Right kidney (tissue), 9 donors: ENCODE data around the gene UTP18.
"Not testable (repeated sequence)": the region's sequence is repeated elsewhere in the genome, so short reads cannot be mapped to it uniquely, and the experiment has no call there.

Source experiments
- DNase-seq: peaks from one replicate; pipeline ENCODE4 v3.0.0-alpha.2; 2016
- long read RNA-seq, 8 donors: transcript quantifications; one replicate each; lab custom pipeline, GENCODE V29; 2026

UTP18 gene
- long read RNA-seq, donor 1, transcript UTP18-201 (14 exons, 1,894 nt), result major isoform, 13 of 13 reads
- long read RNA-seq, donor 1, partial matches to known transcripts, result 0 of 13 reads
- long read RNA-seq, donor 1, other reads (novel, unspliced or antisense), result 0 of 13 reads
- long read RNA-seq, donor 2, transcript UTP18-201 (14 exons, 1,894 nt), result major isoform, 5 of 12 reads
- long read RNA-seq, donor 2, partial matches to known transcripts, result 7 of 12 reads
- long read RNA-seq, donor 2, other reads (novel, unspliced or antisense), result 0 of 12 reads
- long read RNA-seq, donor 3, transcript UTP18-201 (14 exons, 1,894 nt), result major isoform, 10 of 10 reads
- long read RNA-seq, donor 3, partial matches to known transcripts, result 0 of 10 reads
- long read RNA-seq, donor 3, other reads (novel, unspliced or antisense), result 0 of 10 reads
- long read RNA-seq, donor 4, transcript UTP18-201 (14 exons, 1,894 nt), result major isoform, 6 of 7 reads
- long read RNA-seq, donor 4, partial matches to known transcripts, result 0 of 7 reads
- long read RNA-seq, donor 4, other reads (novel, unspliced or antisense), result 0 of 7 reads
- long read RNA-seq, donor 5, transcript UTP18-201 (14 exons, 1,894 nt), result major isoform, 13 of 18 reads
- long read RNA-seq, donor 5, partial matches to known transcripts, result 5 of 18 reads
- long read RNA-seq, donor 5, other reads (novel, unspliced or antisense), result 0 of 18 reads
- long read RNA-seq, donor 6, transcript UTP18-201 (14 exons, 1,894 nt), result major isoform, 13 of 13 reads
- long read RNA-seq, donor 6, partial matches to known transcripts, result 0 of 13 reads
- long read RNA-seq, donor 6, other reads (novel, unspliced or antisense), result 0 of 13 reads
- long read RNA-seq, donor 7, result 0 reads
- long read RNA-seq, donor 8, transcript UTP18-201 (14 exons, 1,894 nt), result major isoform, 15 of 15 reads
- long read RNA-seq, donor 8, partial matches to known transcripts, result 0 of 15 reads
- long read RNA-seq, donor 8, other reads (novel, unspliced or antisense), result 0 of 15 reads

DNA sequence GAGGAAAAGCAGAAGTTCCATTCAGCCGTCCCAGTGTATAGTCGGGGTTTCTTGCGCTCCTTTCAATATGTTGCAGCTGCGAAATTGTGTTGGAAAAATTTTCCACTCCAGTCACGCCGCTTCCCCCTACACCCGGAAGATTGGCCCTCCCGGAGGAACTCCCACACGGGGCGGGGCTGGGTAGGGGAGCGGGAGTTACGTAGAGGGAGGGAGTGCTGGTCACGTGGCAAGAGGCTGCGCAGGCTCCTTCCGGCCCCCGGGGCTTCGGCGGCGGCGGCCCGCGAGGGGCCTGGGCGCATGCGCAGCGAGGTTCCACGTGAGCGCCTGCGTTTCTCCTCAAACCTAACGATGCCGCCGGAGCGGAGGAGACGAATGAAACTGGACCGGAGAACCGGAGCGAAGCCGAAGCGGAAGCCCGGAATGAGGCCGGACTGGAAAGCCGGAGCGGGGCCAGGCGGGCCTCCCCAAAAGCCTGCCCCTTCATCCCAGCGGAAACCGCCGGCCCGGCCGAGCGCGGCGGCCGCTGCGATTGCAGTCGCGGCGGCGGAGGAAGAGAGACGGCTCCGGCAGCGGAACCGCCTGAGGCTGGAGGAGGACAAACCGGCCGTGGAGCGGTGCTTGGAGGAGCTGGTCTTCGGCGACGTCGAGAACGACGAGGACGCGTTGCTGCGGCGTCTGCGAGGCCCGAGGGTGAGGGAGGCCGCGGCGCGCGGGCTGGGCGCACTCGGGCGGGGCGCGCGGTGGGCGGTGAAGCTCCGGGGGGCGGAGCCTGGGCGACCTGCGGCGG, at the start of gene UTP18:
UTP18 (plus strand) TSS at position 310 of the 787 bp plus-strand sequence; CDS start at position 349, 39 bp downstream.
- DNase-seq, result peak; percentile 99

DNA sequence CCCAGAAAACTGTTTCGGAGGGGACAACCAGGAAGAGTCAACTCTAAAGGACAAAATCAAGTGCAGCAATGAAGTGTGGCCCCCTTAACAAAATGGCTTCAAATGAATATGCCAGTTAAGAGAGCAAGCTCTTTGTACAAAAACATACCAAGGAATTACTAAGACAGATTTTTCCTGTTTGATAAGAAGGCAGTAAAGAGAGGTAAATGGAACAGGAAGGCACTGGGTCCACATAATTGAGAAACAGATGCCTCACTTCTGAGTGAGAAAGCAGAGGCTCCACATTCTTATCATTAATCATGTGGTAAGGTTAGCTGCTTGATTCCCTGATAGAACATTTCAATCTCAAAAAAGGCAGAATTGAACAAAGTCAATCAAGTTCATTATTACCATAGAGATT, 45.4 kb upstream of the UTP18 start:
- DNase-seq, result no peak

DNA sequence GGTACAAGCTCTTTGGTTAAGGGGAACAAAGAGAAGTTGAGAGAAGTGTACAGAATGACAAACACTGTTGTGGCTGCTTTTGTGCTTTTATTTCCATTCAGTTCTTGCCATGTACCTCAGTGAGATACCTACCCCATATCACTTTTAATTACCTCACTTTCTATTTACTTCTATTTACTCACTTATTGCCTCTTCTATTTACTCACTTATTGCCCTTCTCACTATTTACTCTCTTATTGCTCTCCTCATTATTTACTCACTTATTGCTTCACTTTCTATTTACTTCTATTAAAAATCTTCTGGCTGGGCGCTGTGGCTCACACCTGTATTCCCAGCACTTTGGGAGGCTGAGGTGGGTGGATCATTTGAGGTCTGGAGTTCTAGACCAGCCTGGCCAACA, 42.4 kb upstream of the UTP18 start:
- DNase-seq, result no peak

DNA sequence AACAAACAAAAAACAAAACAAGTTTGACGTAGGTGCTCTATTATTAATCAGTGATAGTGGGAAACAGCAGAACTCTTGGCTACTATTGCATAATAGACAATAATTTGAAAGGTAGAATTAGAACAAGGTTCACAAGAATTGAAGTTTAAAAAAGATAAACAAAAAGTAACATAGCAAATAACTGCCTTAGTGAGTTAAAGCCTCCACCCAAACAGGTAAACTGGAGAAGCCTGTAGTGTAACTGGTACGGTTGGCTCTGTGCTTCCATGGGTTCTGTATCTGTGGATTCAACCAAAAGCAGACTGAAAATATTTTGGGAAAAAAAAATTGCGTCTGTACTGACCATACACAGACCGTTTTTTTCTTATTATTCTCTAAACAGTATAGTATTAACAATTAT, 39.0 kb upstream of the UTP18 start:
- DNase-seq, result no peak

DNA sequence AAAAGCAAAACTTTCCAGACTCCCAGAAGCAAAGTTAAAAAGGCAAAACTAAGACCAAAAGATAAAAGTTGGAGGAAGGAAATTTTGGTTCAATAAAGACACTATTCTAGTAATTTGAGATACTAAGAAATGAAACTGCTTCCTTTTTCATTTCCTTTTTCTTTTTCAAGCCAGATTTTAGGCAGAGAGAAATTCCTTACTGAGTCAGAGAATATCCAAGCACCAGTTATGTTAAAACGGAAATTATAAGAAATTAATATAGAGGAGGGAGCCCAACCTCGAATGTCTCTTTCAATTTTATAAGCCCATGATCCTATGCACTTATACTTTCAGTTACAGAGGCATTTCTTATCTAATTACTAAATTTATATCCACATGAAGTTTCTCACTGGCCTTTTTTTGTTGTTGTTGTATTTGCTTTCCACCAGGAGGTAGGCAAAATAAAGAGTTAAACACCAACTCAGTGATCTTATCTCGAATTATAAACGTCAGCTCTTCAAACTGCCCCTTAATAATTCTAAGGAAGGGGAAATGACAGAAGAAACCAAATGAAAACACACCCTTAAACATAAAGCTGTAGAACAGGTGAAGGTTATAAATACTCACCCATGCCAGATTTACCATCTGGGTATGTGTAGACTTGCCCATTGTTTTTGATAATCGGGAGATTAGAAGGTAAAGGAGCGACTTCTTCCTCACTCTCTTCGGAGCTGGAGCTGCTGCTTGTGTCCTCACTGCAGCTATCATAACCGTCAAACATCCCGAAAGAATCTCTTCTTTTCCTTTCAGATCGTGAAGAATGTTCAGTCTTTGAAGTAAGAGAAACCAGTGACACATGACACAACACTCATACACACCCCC, 35.7 kb upstream of the UTP18 start:
- DNase-seq, result no peak

DNA sequence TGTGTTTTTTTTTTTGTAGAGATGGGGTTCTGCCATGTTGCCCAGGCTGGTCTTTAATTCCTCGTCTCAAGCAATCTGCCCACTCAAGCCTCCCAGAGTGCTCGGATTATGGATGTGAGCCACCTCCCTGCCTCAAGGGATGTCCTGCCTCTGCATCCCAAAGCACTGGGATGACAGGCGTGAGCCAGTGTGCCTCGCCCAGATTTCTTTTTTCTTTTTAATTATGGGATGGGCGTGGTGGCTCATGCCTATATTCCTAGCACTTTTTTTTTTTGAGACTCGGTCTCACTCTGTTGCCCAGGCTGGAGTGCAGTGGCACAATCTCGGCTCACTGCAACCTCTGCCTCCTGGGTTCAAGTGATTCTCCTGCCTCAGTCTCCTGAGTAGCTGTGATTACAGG, 34.8 kb upstream of the UTP18 start:
- DNase-seq, result not testable (repeated sequence)

DNA sequence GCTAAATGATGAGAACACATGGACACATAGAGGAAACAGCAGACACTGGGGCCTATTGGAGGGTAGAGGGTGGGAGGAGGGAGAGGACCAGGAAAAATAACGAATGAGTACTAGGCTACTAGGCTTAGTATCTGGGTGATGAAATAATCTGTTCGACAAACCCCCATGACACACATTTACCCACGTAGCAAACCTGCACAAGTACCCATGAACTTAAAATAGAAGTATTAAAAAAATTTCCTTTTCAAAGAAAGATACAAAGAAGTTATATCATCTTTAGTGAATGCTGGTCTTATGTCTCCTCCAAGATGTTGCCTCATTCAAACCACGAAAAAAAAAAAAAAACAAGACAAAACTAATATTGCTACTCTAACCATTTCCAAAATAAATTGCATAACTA, 32.2 kb upstream of the UTP18 start:
- DNase-seq, result no peak

DNA sequence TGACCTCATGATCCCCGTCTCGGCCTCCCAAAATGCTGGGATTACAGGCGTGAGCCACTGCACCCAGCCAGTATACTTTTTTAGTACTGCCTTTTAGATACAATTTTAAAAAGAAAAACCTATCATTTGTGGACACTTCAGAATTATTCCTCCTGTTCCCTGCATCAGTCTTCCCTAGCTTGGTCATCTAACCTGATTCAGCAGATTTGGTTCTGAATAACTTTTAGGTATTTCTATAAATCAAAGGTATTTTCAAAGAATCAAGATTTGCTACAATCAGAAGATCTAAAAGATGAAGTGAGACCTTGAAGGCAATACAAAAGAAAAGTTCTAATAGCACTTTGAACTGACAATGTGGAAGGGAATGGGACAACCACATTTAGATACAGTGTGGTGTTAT, 30.5 kb upstream of the UTP18 start:
- no peak for DNase-seq

DNA sequence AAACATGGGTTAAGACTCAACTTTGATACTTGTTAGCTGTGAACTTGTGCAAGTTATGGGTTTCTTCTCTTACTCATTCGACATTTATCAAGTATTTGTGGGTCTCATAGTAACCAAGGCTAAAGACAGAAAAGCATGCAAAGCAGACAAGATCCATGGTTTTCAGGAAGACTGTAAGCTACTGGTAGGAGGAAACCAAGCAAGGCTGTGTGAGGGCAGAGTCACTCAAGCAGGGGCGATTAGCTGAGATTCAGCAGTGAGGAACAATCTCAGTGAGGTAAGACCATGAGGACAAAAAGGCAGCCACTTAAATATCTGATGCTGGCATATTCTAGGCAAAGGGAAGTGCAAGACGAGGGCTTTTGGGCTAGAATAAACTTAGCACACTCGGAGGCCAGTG, 30.0 kb upstream of the UTP18 start:
- no peak for DNase-seq

DNA sequence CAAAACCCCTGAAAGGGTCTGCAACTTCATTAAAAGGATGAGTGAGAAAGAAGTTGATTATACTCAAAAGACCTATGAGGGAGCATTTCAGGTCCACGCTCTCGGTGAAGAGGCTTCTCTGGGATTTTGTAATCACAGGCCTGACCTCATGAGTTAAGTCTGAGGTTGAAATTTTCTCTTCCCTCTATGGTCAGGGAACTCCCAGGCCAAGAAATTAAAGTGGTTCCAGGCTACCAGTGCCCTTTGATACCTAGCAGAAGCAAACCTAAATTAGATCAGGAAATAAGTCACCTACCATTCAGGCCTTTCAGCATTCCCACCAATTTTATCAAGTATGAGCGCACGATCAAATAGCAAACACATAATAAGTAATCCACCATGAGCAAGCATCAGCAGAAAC, 28.3 kb upstream of the UTP18 start:
- DNase-seq, result no peak

DNA sequence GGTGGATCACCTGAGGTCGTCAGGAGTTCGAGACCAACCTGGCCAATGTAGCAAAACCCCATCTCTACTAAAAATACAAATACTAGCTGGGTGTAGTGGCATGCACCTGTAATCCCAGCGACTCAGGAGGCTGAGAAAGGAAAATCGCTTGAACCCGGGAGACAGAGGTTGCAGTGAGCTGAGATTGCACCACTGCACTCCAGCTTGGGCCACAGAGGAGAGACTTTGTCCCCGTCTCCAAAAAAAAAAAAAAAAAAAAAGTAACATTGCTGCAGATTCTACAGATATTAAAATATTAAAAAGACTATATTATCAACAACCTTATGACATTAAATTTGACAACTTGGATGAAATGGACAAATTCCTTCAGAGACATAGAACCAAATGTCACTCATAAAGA, 26.2 kb upstream of the UTP18 start:
- DNase-seq, result no peak

DNA sequence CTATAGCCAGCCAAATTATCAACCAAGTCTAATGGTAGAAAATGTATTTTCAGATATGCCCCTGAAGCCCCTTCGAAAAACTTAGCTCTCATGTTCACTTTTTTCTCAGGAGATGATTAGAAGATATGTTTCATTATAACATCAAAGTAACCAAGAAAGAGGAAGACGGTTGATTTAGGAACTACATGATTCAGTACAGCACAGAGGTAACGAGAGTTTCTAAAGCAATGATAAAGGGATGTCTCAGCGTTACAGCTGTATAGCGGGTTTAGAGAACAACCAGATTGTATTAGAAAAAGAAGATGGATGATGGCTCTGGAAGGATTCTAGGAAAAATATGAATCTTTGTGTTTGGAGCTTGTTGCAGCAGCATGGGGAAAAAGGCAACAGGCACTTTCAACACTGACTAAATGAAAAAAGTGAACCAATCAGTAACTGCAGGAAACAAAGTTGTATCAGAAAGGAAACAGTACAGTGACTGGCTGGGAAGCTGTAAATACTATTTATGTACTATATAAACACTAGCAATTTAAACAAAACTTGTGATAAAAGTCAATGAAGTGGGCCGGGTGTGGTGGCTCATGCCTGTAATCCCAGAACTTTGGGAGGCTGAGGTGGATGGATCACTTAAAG, 22.0 kb upstream of the UTP18 start:
- no peak for DNase-seq

DNA sequence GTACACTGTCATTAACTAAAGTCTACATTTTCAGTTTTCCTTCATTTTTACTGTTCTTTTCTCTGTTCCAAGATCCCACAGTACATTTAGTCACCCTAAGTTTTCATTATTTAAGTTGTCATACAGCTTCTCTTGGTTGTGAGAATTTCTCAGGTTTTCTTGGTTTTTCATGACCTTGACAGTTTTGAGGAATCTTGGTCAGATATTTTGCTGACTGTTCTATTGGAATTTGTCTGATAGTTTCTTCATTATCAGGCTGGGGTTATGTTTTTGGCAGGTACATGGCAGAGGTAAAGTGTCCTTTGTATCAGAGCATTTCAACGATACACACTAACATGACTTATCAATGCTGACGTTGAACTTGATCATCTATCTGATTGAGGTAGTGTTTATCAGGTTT, 20.1 kb upstream of the UTP18 start:
- DNase-seq, result no peak

DNA sequence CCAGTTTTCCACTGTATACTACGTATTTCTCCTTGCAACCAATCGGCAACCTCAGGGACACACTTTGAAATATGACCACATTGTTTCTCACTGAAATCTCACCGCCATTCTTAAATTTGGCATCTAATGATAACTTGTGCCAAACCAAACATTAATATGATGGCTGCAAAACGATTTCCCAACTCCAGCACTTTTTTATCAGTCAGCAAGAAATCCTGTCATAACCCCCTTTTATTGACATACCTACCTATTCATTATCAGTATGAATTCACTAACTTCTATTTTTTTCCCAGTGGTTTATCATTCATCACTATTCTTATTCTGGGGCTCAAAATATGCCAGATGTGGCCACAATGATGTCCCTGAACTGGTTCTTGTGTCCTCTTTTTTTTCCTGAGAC, 16.3 kb upstream of the UTP18 start:
- no peak for DNase-seq

DNA sequence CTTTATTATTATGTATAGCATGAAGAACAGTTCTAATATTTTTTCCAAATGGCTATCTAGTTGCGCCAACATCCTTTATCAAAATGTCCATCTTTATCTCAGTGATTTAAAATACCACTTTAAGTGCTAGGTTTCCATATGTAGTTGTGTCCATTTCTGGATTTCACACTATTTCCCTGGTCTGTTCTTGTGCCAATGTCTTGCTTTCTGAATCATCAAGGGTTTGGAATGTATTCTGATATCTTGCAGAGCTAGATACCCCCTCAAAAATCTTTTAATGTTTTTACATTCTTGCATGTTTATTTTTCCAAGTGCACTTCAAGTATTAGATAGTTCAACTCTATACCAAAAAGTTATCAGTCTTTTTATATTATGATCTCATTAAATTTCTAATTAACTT, 14.8 kb upstream of the UTP18 start:
- no peak for DNase-seq

DNA sequence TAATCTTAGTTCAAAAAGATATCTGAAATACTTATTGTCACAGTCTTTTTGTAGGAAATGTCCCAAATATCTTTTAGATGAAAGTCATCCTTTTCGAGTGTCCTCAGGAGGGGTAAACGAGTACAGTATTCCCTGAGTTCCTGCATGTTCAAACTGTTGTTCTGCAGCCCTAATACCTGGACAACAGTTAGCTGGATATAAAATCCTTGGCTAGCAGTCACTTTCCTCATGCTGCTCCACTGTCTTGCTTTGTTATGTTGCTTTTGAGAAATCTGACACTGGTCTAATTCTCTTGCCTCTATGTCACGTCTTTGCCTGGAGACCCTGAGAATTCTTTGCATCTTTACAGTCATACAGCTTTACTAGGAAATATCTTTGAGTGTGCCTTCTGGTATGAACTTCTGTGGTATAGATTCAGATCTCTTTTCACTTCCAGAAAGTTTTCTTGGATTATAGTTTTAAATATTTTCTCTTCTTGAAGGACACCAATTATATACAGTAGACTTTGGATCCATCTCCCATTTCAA, 10.0 kb upstream of the UTP18 start:
- no peak for DNase-seq

DNA sequence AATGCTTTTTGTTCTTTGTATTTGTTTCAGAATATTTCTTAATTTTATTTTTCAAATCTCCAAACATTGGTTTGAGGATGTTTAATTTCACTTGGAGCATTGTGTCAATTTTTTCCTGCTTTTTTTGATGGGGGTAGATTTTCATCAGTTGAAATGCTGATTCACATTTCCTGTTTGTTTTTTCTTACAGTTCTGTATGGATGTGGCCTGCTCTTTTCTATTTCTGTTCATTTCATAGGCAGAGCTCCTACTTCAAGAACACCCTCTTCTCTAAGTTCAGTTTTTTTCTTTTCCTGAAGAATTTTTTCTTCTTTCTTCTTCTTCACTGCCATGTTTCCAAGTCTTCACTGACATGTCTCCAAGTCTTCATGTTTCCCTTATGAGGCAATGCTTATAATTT, 9.3 kb upstream of the UTP18 start:
- no peak for DNase-seq

DNA sequence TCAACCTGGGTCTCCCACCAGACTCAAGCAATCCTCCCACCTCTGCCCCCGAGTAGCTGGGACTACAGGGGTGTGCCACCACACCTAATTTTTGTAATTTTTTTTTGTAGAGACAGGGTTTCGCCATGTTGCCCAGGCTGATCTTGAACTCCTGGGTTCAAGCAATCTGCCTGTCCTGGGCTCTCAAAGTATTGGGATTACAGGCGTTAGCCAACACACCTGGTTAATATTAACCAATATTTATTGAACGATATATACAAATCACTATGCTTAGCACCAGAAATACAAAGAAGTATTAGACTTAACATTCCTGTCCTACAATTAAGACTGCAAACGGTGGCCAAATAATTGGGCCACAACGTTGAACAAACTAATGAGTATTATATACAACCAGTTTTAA, 4.7 kb upstream of the UTP18 start:
- no peak for DNase-seq

DNA sequence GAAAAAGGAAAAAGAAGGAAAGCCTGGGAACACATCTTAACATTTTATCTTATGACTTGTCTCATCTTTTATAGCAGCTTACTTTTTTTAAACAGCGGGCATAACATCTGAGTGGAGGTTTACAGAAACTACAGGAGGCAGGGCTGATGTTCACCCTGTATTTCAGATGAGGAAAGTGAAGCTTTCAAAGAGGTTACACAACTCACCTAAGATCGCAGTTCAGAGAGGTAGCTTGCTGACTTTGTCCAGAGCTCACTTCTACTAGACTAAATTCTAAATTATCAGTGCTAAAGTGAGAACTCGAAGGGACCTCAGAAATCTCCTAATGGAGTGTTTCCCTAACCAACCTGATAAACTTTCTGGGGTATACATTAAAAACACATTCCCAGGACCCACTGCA, 4.2 kb upstream of the UTP18 start:
- DNase-seq, result no peak

DNA sequence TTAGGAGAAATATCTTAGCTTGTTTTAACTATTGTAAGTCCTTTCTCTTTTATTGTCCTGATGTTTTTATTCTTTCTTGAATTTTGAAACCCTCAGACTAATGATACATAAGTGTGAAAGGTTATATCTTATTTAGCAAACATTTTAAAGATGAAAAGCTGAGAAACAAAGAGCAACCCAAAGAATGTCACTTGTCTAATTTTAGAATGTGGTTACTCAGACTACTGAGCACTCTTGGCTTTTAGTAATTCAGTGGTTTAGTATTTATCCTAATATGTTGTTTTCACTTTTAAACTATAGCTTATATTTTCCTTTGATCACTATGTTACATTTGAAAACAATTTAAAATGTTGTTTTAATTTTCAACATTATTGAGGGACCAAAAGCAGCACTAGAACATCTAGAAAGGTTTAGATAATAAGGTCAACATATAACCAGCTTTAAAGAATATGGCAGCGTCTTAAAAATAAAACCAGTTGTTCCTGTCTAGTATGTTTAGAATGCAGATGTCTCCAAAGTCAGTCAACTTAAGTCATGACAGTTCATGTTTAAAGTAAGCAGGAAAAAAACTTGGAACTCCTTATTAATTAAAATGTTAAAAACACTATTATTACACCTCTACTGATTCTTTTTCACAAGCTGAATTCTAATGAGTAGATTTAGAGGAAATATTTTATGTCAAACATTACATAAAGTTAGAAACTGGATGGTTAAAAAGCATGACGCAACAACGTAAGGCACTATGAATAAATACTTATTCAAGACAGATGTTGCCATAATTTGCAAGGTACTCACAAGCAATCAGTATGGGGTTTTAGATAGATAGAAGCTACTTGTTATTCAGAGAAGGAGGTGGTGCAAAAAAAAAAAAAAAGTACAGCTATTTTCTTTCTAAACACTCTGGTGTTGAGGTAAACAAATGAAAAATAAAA, 2.9 kb upstream of the UTP18 start:
- no peak for DNase-seq
